Activated CD8-positive, alpha-beta memory T cell treated with anti-CD3 and anti-CD28 coated beads for 24 hours (primary cell): ENCODE results near the gene VAV2.

Source experiments
- DNase-seq: peaks from one replicate; pipeline ENCODE4 v3.0.0-alpha.2; 2020

VAV2 gene

GRCh38 chr9:133830711-133831110 is 161.4 kb downstream of the VAV2 start:
- no peak for DNase-seq

GRCh38 chr9:133830310-133830709 is 161.8 kb downstream of the VAV2 start:
- DNase-seq, result no peak

GRCh38 chr9:133828338-133828997 is 163.7 kb downstream of the VAV2 start:
- no peak for DNase-seq

- DNase-seq, result no peak
These were observed 165.6 kb downstream of the VAV2 start for GRCh38 chr9:133826289-133827085.

- DNase-seq, result no peak
These were observed 166.4 kb downstream of the VAV2 start for GRCh38 chr9:133825555-133826218.

GRCh38 chr9:133824802-133825186 is 167.3 kb downstream of the VAV2 start:
- no peak for DNase-seq

GRCh38 chr9:133824106-133824801 is 167.9 kb downstream of the VAV2 start:
- DNase-seq, result no peak

- DNase-seq, result no peak
These were observed 168.7 kb downstream of the VAV2 start for GRCh38 chr9:133823189-133824105.

GRCh38 chr9:133822430-133823065 is 169.6 kb downstream of the VAV2 start:
- DNase-seq, result no peak

GRCh38 chr9:133821601-133822429 is 170.3 kb downstream of the VAV2 start:
- no peak for DNase-seq

GRCh38 chr9:133819923-133820322 is 172.2 kb downstream of the VAV2 start:
- DNase-seq, result no peak

- no peak for DNase-seq
These were observed 173.7 kb downstream of the VAV2 start for GRCh38 chr9:133818444-133818843.

- no peak for DNase-seq
These were observed 176.3 kb downstream of the VAV2 start for GRCh38 chr9:133815781-133816180.

GRCh38 chr9:133814586-133815208 is 177.4 kb downstream of the VAV2 start:
- DNase-seq, result no peak

GRCh38 chr9:133813749-133814585 is 178.2 kb downstream of the VAV2 start:
- DNase-seq, result no peak

- no peak for DNase-seq
These were observed 179.0 kb downstream of the VAV2 start for GRCh38 chr9:133812941-133813748.

GRCh38 chr9:133812077-133812868 is 179.9 kb downstream of the VAV2 start:
- DNase-seq, result no peak

- DNase-seq, result no peak
These were observed 180.7 kb downstream of the VAV2 start for GRCh38 chr9:133811471-133811870.
